Brain microvascular endothelial cell (primary cell): ENCODE measurements around the gene DOK1.

Source experiments
- DNase-seq: peaks from one replicate; pipeline ENCODE4 v3.0.0-alpha.2; 2020
- H3K27ac ChIP-seq: fragments of 250-450 bp; sonication (Bioruptor Pico); 2 replicates; pipeline ENCODE4 v1.5.1; 2020; ENCODE audit warnings: mild to moderate bottlenecking, moderate library complexity
- H3K27me3 ChIP-seq: fragments of 250-450 bp; sonication (Bioruptor Pico); replicated peaks from 2 replicates; pipeline ENCODE4 v1.5.1; 2020; ENCODE audit warnings: mild to moderate bottlenecking
- H3K36me3 ChIP-seq: fragments of 250-450 bp; sonication (Bioruptor Pico); replicated peaks from 2 replicates; pipeline ENCODE4 v1.5.1; 2020; ENCODE audit warnings: mild to moderate bottlenecking
- H3K4me3 ChIP-seq: 2 replicates; pipeline ENCODE4 v1.5.1; 2011; ENCODE audit warnings: low read depth, mild to moderate bottlenecking, control low read depth, low read length, moderate library complexity
- CTCF ChIP-seq: IDR thresholded peaks from 2 replicates; pipeline ENCODE4 v1.5.1; 2011; ENCODE audit warnings: low read depth, mild to moderate bottlenecking, moderate library complexity, low read length, control low read depth, inconsistent platforms; ENCODE audit errors: missing control alignments
- in situ Hi-C: cut with HindIII; loops from 2 replicates; pipeline ENCODE4 v1.10.0; 2017; ENCODE audit warnings: low sequenced_read_pairs, low pct_ligation_motif_present

Gene DOK1

DNA sequence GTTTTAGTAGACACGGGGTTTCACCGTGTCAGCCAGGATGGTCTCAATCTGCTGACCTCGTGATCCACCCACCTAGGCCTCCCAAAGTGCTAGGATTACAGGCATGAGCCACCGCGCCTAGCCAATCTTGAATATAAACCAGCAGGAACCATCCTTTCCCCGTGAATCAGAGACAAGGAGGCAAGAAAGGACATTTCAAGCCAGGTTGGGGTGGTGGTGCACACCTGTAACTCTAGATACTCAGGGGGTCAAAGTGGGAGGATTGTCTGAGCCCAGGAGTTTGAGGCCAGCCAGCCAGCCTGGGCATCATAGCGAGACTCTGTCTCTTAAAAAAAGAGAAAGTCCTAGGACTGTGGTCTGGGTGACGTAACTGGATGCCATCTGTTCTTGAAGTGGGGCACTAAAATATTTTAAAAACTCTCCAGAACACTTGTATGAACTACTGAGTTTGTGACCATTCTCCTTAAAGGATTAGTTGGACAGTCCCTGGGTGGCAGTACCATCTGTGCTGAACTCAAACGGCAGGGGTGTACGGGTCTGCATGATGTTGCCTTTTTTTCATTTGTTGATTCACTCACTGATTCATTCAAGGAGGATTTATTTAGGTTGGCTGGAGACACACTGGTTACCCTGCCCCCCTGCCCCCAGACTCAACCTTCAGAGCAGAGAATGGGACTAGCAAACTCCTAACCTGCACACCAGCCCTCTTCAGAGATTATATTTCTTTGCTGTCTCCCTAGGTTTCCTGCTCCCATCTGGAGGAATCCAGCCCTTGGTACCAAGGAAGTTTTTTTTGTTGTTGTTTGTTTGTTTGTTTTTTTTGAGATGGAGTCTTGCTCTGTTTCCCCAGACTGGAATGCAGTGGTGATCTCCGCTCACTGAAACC is 43.2 kb upstream of the DOK1 start:
- Histone ChIP-seq H3K27ac (no peak overlapping the region), H3K27me3 (peaks cover 52% of the 10 kb centered on the region), H3K36me3 (no peaks in the 10 kb centered on the region), H3K4me3 (no peak overlapping the region)
- DNase-seq: no peak
- in situ Hi-C loops: no loop called here
- no peak for TF ChIP-seq CTCF

DNA sequence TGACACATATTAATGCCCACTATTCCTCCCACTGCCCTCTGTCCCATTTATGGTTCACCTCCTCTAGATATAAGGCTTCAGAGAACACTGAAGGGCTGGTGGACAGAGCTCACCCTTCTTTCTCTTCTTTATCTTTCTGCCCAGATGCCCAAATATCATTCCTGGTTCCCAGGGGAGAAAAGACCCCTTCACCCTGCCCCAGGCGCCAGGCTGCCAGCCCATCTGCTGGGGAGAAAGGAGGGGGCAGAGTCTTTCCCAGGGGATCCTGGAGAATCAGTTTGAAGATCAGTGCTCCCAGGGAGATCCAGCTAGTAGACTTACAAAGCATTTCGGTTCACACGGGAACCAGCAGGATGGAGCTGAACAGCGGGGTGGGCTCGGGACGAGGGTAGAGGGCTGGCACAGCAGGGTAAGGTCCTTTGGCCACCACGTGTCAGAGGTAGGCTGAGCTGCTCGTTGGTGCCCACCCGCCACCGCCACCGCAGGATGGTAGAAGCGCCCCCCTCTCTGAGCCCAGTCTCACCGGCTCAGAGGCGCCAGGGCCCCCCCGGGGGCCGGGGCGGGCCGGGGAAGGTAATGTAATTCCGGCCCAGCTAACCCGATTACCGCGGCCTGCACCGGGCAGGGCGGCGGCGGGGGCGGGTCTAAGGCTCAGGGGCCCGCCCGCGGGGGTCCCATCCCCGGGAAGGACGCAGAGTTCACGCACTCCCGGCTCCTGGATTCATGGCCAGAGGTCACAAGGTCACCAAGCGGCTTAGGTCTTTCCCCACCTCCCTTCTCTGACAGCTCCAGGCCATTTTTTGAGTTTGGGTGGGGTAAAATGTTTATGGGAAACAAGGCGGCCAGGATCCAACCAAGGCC is 41.5 kb upstream of the DOK1 start:
- Histone ChIP-seq H3K4me3 (no peak overlapping the region), H3K36me3 (no peaks in the 10 kb centered on the region), H3K27ac (no peak overlapping the region), H3K27me3 (peaks cover 61% of the 10 kb centered on the region)
- TF ChIP-seq CTCF: no peak
- in situ Hi-C loops: no loop called here
- DNase-seq: no peak

- no peak overlapping the region for H3K4me3 ChIP-seq
- no peak for DNase-seq
These were observed 40.7 kb upstream of the DOK1 start for GRCh38 chr2:74513605-74514367.

DNA sequence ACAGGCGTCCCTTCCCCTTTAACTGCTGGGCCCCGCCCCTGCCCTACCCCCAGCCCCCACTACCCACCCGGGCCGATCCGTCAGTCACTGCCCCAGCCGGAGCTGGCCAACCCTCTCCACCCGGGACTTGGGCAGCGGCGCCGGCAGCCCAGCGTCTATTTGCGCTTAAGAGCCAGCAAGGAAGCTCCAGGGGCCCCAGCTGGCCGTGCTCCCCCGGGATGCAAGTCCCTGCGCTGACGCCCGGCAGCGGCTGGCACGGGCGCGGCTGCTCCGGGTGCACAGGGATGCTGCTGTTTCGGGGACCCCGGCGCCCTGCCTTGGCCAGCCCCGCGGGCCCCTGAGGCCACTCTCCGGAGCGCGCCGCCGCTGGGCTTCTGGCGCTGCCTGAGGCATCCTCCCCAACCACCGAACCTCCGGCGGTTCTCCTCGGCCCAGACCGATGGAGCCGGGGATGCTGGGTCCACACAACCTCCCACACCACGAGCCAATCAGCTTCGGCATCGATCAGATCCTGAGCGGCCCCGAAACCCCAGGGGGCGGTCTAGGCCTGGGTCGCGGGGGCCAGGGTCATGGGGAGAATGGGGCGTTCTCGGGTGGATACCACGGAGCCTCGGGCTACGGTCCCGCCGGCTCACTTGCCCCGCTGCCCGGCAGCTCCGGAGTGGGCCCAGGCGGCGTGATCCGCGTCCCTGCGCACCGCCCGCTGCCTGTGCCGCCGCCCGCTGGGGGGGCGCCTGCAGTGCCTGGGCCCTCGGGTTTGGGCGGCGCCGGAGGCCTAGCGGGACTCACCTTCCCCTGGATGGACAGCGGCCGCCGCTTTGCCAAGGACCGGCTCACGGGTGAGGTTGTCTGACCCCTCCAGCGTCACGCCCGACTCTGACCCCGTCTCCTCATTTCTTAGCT is 39.9 kb upstream of the DOK1 start, which contains the start of gene TLX2:
TLX2 (plus strand) TSS at position 83 of the 903 bp plus-strand sequence; CDS start at position 440, 357 bp downstream.
- TF ChIP-seq CTCF: no peak
- Histone ChIP-seq H3K36me3 (no peaks in the 10 kb centered on the region), H3K27ac (no peak within 1 kb of the TSS), H3K27me3 (peaks cover 68% of the 10 kb centered on the region), H3K4me3 (no peak within 1 kb of the TSS)
- no peak for DNase-seq
- in situ Hi-C loops: no loop called here

More at GRCh38 chr2:74513605-74514367, 40.7 kb upstream of the DOK1 start:
- no peak for TF ChIP-seq CTCF
- peaks cover 61% of the 10 kb centered on the region for H3K27me3 ChIP-seq
- in situ Hi-C loops: no loop called here
- no peak overlapping the region for H3K27ac ChIP-seq
- no peaks in the 10 kb centered on the region for H3K36me3 ChIP-seq
